GM18868 (cell line): Measurements from ENCODE around the gene PAM.
"Not testable (repeated sequence)": the region's sequence is repeated elsewhere in the genome, so short reads cannot be mapped to it uniquely, and the experiment has no call there.

Experiments used
- ATAC-seq: cut with Tn5 transposase; IDR thresholded peaks from one replicate; pipeline ENCODE4 v1.9.1; 2021; ENCODE audit warnings: mild to moderate bottlenecking, moderate library complexity; ENCODE audit not compliant: unreplicated experiment

Gene PAM

GRCh38 chr5:102981957-102982635, 227.0 kb downstream of the PAM start:
- ATAC-seq, result no peak

DNA sequence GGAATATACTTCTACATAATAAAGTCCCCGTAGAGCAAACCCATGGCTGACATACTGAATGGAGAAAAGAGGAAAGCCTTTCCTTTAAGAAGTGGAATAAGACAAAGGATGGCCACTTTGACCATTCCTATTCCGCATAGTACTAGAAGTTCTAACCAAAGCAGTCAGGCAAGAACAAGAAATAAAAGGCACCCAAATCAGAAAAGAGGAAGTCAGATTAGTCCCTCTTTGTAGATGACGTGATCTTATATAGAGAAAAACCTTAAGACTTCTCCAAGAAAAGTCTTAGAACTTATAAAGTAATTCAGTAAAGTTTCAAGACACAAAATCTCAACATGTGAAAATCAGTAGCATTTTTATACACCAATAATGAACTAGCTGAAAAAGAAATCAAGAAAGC, 231.0 kb downstream of the PAM start:
- ATAC-seq, result peak; percentile 59

GRCh38 chr5:102988459-102988858, 233.4 kb downstream of the PAM start:
- ATAC-seq, result no peak

DNA sequence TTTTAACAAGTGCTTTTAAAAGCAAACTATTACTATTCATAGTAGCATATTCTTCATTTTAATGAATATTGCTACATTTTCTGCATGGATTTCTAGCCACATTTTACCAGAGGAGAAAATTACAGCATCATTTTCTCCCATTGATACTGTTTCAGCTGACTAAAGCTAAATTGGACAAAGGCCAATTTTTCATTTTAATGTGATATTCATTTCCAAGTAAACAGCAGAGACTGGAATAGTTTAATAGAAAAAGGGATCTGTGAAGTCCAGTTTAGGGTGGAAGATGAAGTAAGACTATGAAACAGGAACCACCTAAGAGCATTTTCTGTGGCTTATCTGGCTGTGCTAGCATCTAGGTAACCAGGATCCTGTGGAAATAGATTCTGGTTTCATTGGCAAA, 236.7 kb downstream of the PAM start:
- no peak for ATAC-seq

DNA sequence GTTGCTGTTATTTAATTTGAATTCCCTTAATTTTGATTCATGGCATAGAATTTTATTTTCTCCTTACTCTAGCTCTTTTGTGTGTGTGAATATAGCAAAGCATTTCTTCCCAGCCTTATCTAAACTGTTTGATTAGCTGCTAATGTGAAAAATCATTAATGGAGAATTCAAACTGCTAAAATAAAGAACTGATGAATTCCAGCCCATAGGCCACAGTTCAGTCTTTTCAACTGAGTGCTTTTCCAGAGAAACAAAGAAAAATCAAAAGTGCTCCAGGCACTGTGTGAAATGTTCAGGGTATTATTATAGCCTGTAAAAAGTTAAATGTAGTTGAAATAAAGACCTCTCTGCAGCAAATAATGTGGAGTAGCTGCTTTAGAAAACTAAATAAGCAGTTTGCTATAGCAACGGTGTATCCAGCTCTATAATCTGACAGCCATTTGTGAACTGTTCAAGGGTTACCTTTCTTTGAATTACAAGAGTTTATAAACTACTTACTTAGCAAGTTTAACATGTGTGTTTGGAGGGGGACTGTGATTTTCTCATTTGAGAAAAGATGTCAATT, 241.0 kb downstream of the PAM start:
- ATAC-seq, result no peak

DNA sequence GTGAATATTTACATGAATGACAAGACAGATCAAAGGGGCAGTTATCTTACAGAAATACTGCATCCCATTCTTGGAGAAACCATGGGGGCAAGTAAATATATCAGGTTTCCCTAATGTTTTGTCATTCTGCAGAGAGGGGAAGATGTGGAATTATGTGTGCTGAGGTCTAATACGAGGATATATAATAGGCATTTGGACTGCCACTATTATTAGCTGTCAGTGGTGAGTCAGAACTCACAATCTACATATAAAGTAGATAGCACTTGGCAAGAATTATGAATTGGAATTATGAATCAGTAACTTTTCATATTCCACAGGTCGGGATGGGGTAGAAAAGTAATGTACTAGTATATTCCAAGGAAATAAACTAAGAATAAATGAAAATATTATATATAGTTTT, 243.1 kb downstream of the PAM start:
- ATAC-seq, result no peak

DNA sequence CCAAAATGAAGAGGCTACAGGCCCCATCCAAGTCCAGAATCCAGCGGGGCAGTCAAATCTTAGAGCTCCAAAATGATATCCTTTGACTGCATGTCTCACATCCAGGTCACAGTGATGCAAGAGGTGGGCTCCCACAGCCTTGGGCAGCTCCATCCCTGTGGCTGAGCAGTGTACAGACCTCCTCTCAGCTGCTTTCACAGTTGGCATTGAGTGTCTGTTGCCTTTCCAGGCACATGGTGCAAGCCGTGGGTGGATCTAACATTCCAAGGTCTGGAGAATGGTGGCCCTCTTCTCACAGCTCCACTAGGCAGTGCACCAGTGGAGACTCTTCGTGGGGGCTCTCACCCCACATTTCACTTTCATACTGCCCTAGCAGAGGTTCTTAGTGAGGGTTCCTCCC, 244.1 kb downstream of the PAM start:
- no peak for ATAC-seq

- not testable (repeated sequence) for ATAC-seq
These were observed 244.5 kb downstream of the PAM start for GRCh38 chr5:102999621-103000020.

- ATAC-seq, result no peak
These were observed 245.0 kb downstream of the PAM start for GRCh38 chr5:103000089-103000488.

DNA sequence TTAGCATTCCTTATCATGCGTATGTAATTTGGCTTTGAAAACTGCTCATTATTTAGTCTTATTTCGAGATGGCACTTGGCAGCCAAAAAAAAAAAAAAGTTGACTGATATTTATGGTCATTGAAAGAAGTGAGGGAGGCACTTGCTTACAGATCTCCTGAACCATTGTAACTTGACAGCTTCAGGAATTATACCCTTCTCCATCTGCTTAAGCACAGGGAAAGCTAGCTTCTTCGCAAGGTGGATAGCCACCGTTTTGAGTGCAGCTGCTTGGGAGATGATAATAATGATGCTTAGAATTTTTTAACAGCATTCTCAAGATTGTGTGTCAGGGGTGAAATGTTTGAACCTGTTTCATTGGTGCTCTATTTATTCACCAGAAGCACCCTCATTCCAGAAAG, 248.8 kb downstream of the PAM start:
- ATAC-seq, result no peak

DNA sequence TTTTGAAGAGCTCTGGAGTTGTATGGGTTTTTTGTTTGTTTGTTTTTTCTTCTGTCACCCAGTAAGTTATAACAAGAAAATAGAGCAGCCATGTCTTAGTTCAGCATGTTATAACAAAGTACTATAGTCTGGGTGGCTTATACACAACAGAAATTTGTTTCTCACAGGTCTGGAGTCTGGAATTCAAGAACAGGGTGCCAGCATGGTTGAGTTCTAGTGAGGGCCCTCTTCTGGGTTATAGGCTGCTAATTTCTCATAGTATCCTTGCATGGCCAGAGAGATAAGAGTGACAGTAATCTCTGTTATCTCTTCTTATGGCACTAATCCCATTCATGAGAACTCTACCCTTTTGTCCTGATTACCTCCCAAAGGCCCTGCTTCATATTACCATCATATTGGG, 250.2 kb downstream of the PAM start:
- no peak for ATAC-seq

GRCh38 chr5:103006921-103007320, 251.8 kb downstream of the PAM start:
- no peak for ATAC-seq

GRCh38 chr5:103010168-103010567, 255.1 kb downstream of the PAM start:
- ATAC-seq, result no peak

GRCh38 chr5:103013933-103014552, 258.9 kb downstream of the PAM start:
- ATAC-seq, result no peak

DNA sequence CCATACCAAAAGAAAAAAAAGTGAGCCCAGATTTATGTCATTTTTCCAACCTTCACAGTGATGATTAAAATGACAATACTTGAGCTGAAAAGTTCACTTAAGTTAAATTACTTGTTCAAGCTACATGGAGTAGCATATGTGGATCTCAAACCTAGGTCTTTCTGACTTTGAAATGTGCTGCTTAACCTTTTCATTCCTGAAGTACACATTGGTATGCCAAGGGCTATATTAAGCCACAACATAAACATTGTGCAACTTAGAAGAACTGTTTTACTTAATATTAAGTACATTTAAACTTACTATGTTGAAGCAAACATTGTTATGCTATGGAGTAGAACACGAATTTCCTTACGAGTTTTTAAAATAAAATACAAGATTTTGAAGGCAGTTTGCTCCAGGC, 259.9 kb downstream of the PAM start:
- ATAC-seq, result no peak

GRCh38 chr5:103016167-103016566, 261.1 kb downstream of the PAM start:
- no peak for ATAC-seq

DNA sequence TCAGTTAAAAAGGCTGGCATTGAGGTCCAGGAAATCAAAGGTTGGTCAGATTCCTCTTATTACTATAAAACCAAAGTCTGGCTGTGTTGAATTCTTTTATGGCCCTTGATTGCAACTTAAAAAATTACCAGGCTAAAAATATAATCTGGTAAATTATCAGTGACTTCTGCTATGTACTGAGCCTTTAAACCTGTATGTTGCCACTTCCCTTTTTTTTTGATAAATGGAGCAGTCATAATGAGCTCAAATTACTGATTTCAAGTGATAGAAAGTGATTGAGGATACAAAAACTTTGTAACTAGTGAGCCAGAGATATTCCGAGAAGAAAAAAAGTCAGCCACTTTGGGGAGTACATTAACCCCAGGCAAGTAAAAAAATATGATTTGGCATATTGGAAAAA, 264.7 kb downstream of the PAM start:
- ATAC-seq, result no peak

DNA sequence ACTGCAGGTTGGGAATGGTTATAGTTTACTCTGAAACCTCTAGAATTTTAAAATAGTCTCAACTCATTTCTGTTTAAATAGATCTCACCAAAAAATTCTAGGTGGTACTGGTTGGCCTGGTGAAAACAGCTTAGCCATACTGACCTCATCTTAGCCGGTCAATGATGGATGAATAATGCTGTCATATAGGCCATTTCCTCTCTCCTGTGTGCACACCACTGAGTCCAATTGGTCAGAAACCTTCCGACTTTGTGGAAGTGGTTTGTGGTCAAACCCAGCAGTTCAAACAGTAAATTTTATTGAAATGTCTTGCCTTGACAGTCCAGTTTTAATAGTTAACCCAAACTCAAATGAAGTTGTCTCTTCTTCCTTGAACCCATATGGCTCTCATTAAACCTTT, 266.2 kb downstream of the PAM start:
- peak; percentile 58 for ATAC-seq

DNA sequence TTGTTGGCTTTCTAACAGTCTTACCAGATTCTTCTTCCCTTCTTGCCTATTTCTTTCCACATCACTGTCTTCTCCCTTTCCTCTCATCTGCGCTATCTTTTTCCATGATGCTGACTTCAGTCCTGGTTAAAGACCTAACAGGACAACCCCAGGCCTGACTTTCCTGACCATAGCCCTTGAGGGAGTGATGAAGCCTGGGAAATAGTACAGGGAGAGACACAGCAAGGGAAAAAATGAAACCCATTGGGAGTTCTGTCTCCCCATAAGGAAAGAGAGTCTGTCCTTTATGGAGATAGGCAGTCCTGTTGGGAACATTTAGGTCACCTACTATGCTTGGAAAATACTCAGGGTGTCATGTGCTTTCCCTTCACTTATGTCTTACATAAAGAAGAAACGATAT, 272.2 kb downstream of the PAM start:
- no peak for ATAC-seq

GRCh38 chr5:103031607-103032006, 276.5 kb downstream of the PAM start:
- ATAC-seq, result no peak

DNA sequence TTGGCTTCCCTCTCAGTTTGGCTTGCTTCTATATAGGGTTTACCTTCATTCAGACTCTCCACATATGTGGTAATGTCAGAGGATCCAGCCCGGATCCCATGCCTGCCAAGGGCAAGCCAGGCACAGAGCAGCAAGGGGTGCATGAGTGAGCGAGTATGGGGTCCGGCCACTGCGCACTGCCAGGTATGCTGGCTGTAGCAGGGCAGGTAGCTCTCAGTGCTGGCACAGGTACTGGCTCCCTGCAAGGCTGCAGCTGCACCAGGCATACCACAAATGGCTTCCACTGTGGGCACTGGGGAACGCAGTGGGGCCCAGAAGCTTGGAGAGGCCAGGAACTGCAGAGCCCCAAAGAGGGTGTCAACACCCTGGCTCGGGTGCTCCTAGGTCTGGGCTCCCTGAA, 278.6 kb downstream of the PAM start:
- no peak for ATAC-seq

GRCh38 chr5:103034662-103035392, 279.7 kb downstream of the PAM start:
- ATAC-seq, result no peak
